WTC11 (cell line): Measurements from ENCODE around the gene PTPRN2. TPM values are rescaled to one million over a fixed set of nuclear protein-coding genes. Genes with fewer than 3 reads are reported as not detected.

Experiments
- ATAC-seq: fragments of 200-7000 bp; cut with Tn5 transposase; 2 replicates; pipeline ENCODE4 v1.10.0; 2021; ENCODE audit warnings: mild to moderate bottlenecking, moderate library complexity
- CTCF ChIA-PET: fragments of 300-600 bp; sonication (Branson Sonifier 250); formaldehyde crosslinking; loops from one replicate; lab custom pipeline; 2021; ENCODE audit warnings: antibody characterized with exemption; lab: Charles Lee
- POLR2A ChIA-PET: fragments of 350-600 bp; sonication (Branson Sonifier 250); formaldehyde crosslinking; loops from one replicate; lab custom pipeline; 2021; ENCODE audit warnings: antibody characterized with exemption; lab: Charles Lee
- DNase-seq: peaks from one replicate; pipeline ENCODE4 v3.0.0; 2021; ENCODE audit warnings: low spot score
- H3K27ac Mint-ChIP-seq: 2 replicates; pipeline ENCODE4 v1.8.0; 2021; ENCODE audit warnings: mixed read lengths
- H3K27me3 Mint-ChIP-seq: 2 replicates; pipeline ENCODE4 v1.8.0; 2021; ENCODE audit warnings: low read depth, mild to moderate bottlenecking, moderate library complexity, mixed read lengths
- H3K36me3 Mint-ChIP-seq: 2 replicates; pipeline ENCODE4 v1.8.0; 2021; ENCODE audit warnings: mixed read lengths
- H3K4me1 Mint-ChIP-seq: 2 replicates; pipeline ENCODE4 v1.8.0; 2022; ENCODE audit warnings: mixed read lengths
- H3K4me3 Mint-ChIP-seq: 2 replicates; pipeline ENCODE4 v1.8.0; 2021; ENCODE audit warnings: mild to moderate bottlenecking, moderate library complexity, mixed read lengths
- H3K9me3 Mint-ChIP-seq: 2 replicates; pipeline ENCODE4 v1.8.0; 2021; ENCODE audit warnings: mixed read lengths
- AR ChIP-seq: fragments of 250-450 bp; sonication (Bioruptor Pico); IDR thresholded peaks from 2 replicates; pipeline ENCODE4 v1.9.0; 2021; ENCODE audit warnings: mild to moderate bottlenecking
- ATF3 ChIP-seq: sonication (generic); formaldehyde crosslinking; conservative IDR thresholded peaks from 2 replicates; pipeline ENCODE4 v1.8.1; 2022; ENCODE audit warnings: mild to moderate bottlenecking, missing genetic modification reagents
- CREM ChIP-seq: sonication (generic); formaldehyde crosslinking; IDR thresholded peaks from 2 replicates; pipeline ENCODE4 v1.8.1; 2022; ENCODE audit warnings: mild to moderate bottlenecking, missing genetic modification reagents, moderate library complexity
- E2F1 ChIP-seq: sonication (generic); formaldehyde crosslinking; IDR thresholded peaks from 2 replicates; pipeline ENCODE4 v1.8.0; 2022; ENCODE audit warnings: mild to moderate bottlenecking, missing genetic modification reagents
- E2F5 ChIP-seq: sonication (generic); formaldehyde crosslinking; IDR thresholded peaks from 2 replicates; pipeline ENCODE4 v1.8.1; 2022; ENCODE audit warnings: mild to moderate bottlenecking, moderate library complexity, missing genetic modification reagents
- ERG ChIP-seq: fragments of 250-450 bp; sonication (Bioruptor Pico); IDR thresholded peaks from 2 replicates; pipeline ENCODE4 v1.8.0; 2021; ENCODE audit warnings: mild to moderate bottlenecking
- ETV6 ChIP-seq: sonication (generic); formaldehyde crosslinking; IDR thresholded peaks from 2 replicates; pipeline ENCODE4 v1.8.1; 2022; ENCODE audit warnings: mild to moderate bottlenecking, missing genetic modification reagents
- FOXP1 ChIP-seq: sonication (generic); formaldehyde crosslinking; IDR thresholded peaks from 2 replicates; pipeline ENCODE4 v1.8.0; 2022; ENCODE audit warnings: missing genetic modification reagents, mild to moderate bottlenecking, moderate library complexity, borderline replicate concordance
- FOXP4 ChIP-seq: sonication (generic); formaldehyde crosslinking; IDR thresholded peaks from 2 replicates; pipeline ENCODE4 v1.8.0; 2022; ENCODE audit warnings: mild to moderate bottlenecking, missing genetic modification reagents
- IRF2 ChIP-seq: sonication (generic); formaldehyde crosslinking; IDR thresholded peaks from 2 replicates; pipeline ENCODE4 v1.8.0; 2022; ENCODE audit warnings: low read depth, missing genetic modification reagents, borderline replicate concordance
- MLX ChIP-seq: sonication (generic); formaldehyde crosslinking; IDR thresholded peaks from 2 replicates; pipeline ENCODE4 v1.8.1; 2023; ENCODE audit warnings: mild to moderate bottlenecking, missing genetic modification reagents, moderate library complexity
- PRRX2 ChIP-seq: fragments of 250-450 bp; sonication (Bioruptor Pico); IDR thresholded peaks from 2 replicates; pipeline ENCODE4 v1.8.0; 2021; ENCODE audit warnings: mild to moderate bottlenecking
- RELA ChIP-seq: sonication (generic); formaldehyde crosslinking; IDR thresholded peaks from 2 replicates; pipeline ENCODE4 v1.8.1; 2022; ENCODE audit warnings: missing genetic modification reagents, mild to moderate bottlenecking, borderline replicate concordance
- RORB ChIP-seq: fragments of 250-450 bp; sonication (Bioruptor Pico); IDR thresholded peaks from 2 replicates; pipeline ENCODE4 v1.9.0; 2021; ENCODE audit warnings: mild to moderate bottlenecking
- SMAD3 ChIP-seq: sonication (generic); formaldehyde crosslinking; IDR thresholded peaks from 2 replicates; pipeline ENCODE4 v1.8.0; 2022; ENCODE audit warnings: missing genetic modification reagents, mild to moderate bottlenecking, borderline replicate concordance
- SMAD4 ChIP-seq: sonication (generic); formaldehyde crosslinking; IDR thresholded peaks from 2 replicates; pipeline ENCODE4 v1.8.0; 2022; ENCODE audit warnings: mild to moderate bottlenecking, missing genetic modification reagents
- SP1 ChIP-seq: sonication (generic); formaldehyde crosslinking; conservative IDR thresholded peaks from 2 replicates; pipeline ENCODE4 v1.8.1; 2022; ENCODE audit warnings: missing genetic modification reagents
- TCF7 ChIP-seq: sonication (generic); formaldehyde crosslinking; IDR thresholded peaks from 2 replicates; pipeline ENCODE4 v1.8.0; 2022; ENCODE audit warnings: mild to moderate bottlenecking, low read depth, missing genetic modification reagents, moderate library complexity
- TEAD1 ChIP-seq: sonication (generic); formaldehyde crosslinking; IDR thresholded peaks from 2 replicates; pipeline ENCODE4 v1.8.0; 2022; ENCODE audit warnings: mild to moderate bottlenecking, missing genetic modification reagents
- ZNF138 ChIP-seq: sonication (generic); formaldehyde crosslinking; conservative IDR thresholded peaks from 2 replicates; pipeline ENCODE4 v1.8.1; 2022; ENCODE audit warnings: mild to moderate bottlenecking, moderate library complexity, missing genetic modification reagents
- ZNF423 ChIP-seq: fragments of 250-450 bp; sonication (Bioruptor Pico); IDR thresholded peaks from 2 replicates; pipeline ENCODE4 v2.1.2; 2022; ENCODE audit warnings: mild to moderate bottlenecking, moderate library complexity
- ZNF425 ChIP-seq: fragments of 250-450 bp; sonication (Bioruptor Pico); conservative IDR thresholded peaks from 2 replicates; pipeline ENCODE4 v1.9.0; 2021; ENCODE audit warnings: mild to moderate bottlenecking
- ZNF512 ChIP-seq: sonication (generic); formaldehyde crosslinking; IDR thresholded peaks from 2 replicates; pipeline ENCODE4 v1.8.1; 2022; ENCODE audit warnings: missing genetic modification reagents, borderline replicate concordance
- total RNA-seq: library from RNA; stranded (reverse); gene quantifications from 3 replicates; pipeline ENCODE4 v1.2.3, GENCODE V29; 2021

Gene PTPRN2
- total RNA-seq, 1 experiment from 2014 or later = 4.7 TPM

GRCh38 chr7:158371856-158372255 lies 215.8 kb downstream of the PTPRN2 start:
- CTCF ChIA-PET = interaction anchor here (1.0 kb wide), 1 partner anchor 19 kb away, joined by 4 read pairs; no protein-coding TSS in a partner anchor
- no peak for TF ChIP-seq TCF7
- no peak for TF ChIP-seq SMAD4
- no peak for TF ChIP-seq E2F1
- TF ChIP-seq RELA (CRISPR knock-in tag) = no peak
- TF ChIP-seq ATF3 (CRISPR knock-in tag) = no peak
- TF ChIP-seq ZNF423 (CRISPR knock-in tag) = no peak
- no peak overlapping the region for H3K4me3 Mint-ChIP-seq
- POLR2A ChIA-PET = no interaction called here
- ATAC-seq = no peak
- DNase-seq = no peak
- no peaks in the 10 kb centered on the region for H3K36me3 Mint-ChIP-seq
- peaks cover 17% of the 10 kb centered on the region for H3K9me3 Mint-ChIP-seq
- no peaks in the 10 kb centered on the region for H3K4me1 Mint-ChIP-seq
- H3K27ac Mint-ChIP-seq = no peak overlapping the region
- no peaks in the 10 kb centered on the region; the same call in 1 of the 2 replicates for H3K27me3 Mint-ChIP-seq

GRCh38 chr7:158369866-158370265 lies 217.8 kb downstream of the PTPRN2 start:
- ChIA-PET CTCF (no interaction called here), POLR2A (no interaction called here)
- DNase-seq (no peak), ATAC-seq (no peak)
- Mint-ChIP-seq H3K27ac (no peak overlapping the region), H3K4me1 (no peaks in the 10 kb centered on the region), H3K27me3 (no peaks in the 10 kb centered on the region; the same call in 1 of the 2 replicates), H3K36me3 (no peaks in the 10 kb centered on the region), H3K9me3 (peaks cover 11% of the 10 kb centered on the region), H3K4me3 (no peak overlapping the region)
- no peak for TF ChIP-seq RORB (CRISPR knock-in tag)
- no peak for TF ChIP-seq ZNF138 (CRISPR knock-in tag)
- no peak for TF ChIP-seq AR (CRISPR knock-in tag)
- no peak for TF ChIP-seq ZNF423 (CRISPR knock-in tag)
- TF ChIP-seq IRF2 (CRISPR knock-in tag) = no peak
- TF ChIP-seq SMAD3 = no peak
- no peak for TF ChIP-seq ERG
- no peak for TF ChIP-seq MLX (CRISPR knock-in tag)
- no peak for TF ChIP-seq ZNF425 (CRISPR knock-in tag)
- TF ChIP-seq ZNF512 (CRISPR knock-in tag) = no peak
- no peak for TF ChIP-seq FOXP4
- TF ChIP-seq PRRX2 (CRISPR knock-in tag) = no peak
- no peak for TF ChIP-seq CREM
- TF ChIP-seq SP1 (CRISPR knock-in tag) = no peak
- TF ChIP-seq E2F5 (CRISPR knock-in tag) = no peak
- no peak for TF ChIP-seq ETV6 (CRISPR knock-in tag)
- no peak for TF ChIP-seq TEAD1
- no peak for TF ChIP-seq FOXP1 (CRISPR knock-in tag)
